Fibroblast of lung (primary cell): ENCODE data around the gene KLF15. TPM values are rescaled to one million over a fixed set of nuclear protein-coding genes. Genes with fewer than 3 reads are reported as not detected.

Experiments used
- DNase-seq, 2 donors: peaks; one replicate each; pipeline versions ENCODE4 v3.0.0 to v3.0.0-alpha.2; 2010; ENCODE audit warnings: low read depth in 2 of 2
- H2AFZ ChIP-seq: 2 replicates; pipeline ENCODE4 v1.5.1; 2012; ENCODE audit warnings: low read length, control low read depth, inconsistent platforms
- H3K27ac ChIP-seq: 2 replicates; pipeline ENCODE4 v1.5.1; 2011; ENCODE audit warnings: low read length, control low read depth; ENCODE audit not compliant: insufficient read depth
- H3K27me3 ChIP-seq: 2 replicates; pipeline ENCODE4 v1.5.1; 2011; ENCODE audit warnings: mild to moderate bottlenecking, low read length; ENCODE audit not compliant: control insufficient read depth, insufficient read depth
- H3K36me3 ChIP-seq: 2 replicates; pipeline ENCODE4 v1.5.1; 2011; ENCODE audit warnings: low read length; ENCODE audit not compliant: control insufficient read depth, insufficient read depth
- H3K4me1 ChIP-seq: 2 replicates; pipeline ENCODE4 v1.5.1; 2011; ENCODE audit warnings: low read length; ENCODE audit not compliant: control insufficient read depth, insufficient read depth; ENCODE audit errors: extremely low read depth
- H3K4me2 ChIP-seq: 2 replicates; pipeline ENCODE4 v1.5.1; 2011; ENCODE audit warnings: low read length, control low read depth; ENCODE audit not compliant: insufficient read depth; ENCODE audit errors: extremely low read depth
- H3K4me3 ChIP-seq, 4 experiments: fragments of 200-600 bp in 1 of 4; sonication (generic) in 1 of 4; replicated peaks in 1 of 4; 2 replicates each; pipeline ENCODE4 v1.5.1; 2011 to 2016; ENCODE audit warnings: low read length in 4 of 4, low read depth in 3 of 4, mild to moderate bottlenecking in 3 of 4, control low read depth in 2 of 4, inconsistent platforms in 1 of 4, mixed read lengths in 1 of 4; ENCODE audit not compliant: insufficient read depth in 1 of 4; ENCODE audit errors: control extremely low read depth in 1 of 4
- H3K79me2 ChIP-seq: 2 replicates; pipeline ENCODE4 v1.5.1; 2012; ENCODE audit warnings: mild to moderate bottlenecking, low read length, inconsistent platforms; ENCODE audit not compliant: control insufficient read depth, insufficient read depth
- H3K9ac ChIP-seq: 2 replicates; pipeline ENCODE4 v1.5.1; 2011; ENCODE audit warnings: mild to moderate bottlenecking, low read length, control low read depth; ENCODE audit not compliant: insufficient read depth
- H3K9me3 ChIP-seq: 2 replicates; pipeline ENCODE4 v1.5.1; 2012; ENCODE audit warnings: low read depth, low read length; ENCODE audit not compliant: control insufficient read depth, insufficient read depth
- H4K20me1 ChIP-seq: 2 replicates; pipeline ENCODE4 v1.5.1; 2011; ENCODE audit warnings: low read length; ENCODE audit not compliant: control insufficient read depth, insufficient read depth; ENCODE audit errors: extremely low read depth
- EZH2 ChIP-seq: IDR thresholded peaks from 2 replicates; pipeline ENCODE4 v1.5.1; 2012; ENCODE audit warnings: low read length, control low read depth, mild to moderate bottlenecking; ENCODE audit errors: missing control alignments
- polyA plus RNA-seq, 2 donors: library from polyadenylated mRNA; depleted of rRNA in 1 of 2; stranded (reverse) in 1 of 2; unstranded in 1 of 2; fragments of >200 nt; gene quantifications; 2 replicates each; pipeline ENCODE4 v1.2.1, GENCODE V29; 2011 to 2012; ENCODE audit warnings: missing spikeins in 1 of 2
- total RNA-seq: library from RNA; depleted of rRNA; stranded (reverse); fragments of >200 nt; gene quantifications from 2 replicates; pipeline ENCODE4 v1.2.1, GENCODE V29; 2014
- TF ChIP-seq, protein P1 (sequence below), 2 donors: IDR thresholded peaks in 1 of 2; conservative IDR thresholded peaks in 1 of 2; 1 replicate in 1 of 2; 2 replicates in 1 of 2; pipeline ENCODE4 v1.5.1; 2011 to 2012; ENCODE audit warnings: low read length in 2 of 2, control low read depth in 1 of 2, inconsistent platforms in 1 of 2, low read depth in 1 of 2, mild to moderate bottlenecking in 1 of 2

KLF15 gene
- total and polyA plus RNA-seq, 2 donors (not counting 1 experiment from before 2014, with no cell fraction given) = 0.15 to 4.1 TPM

DNA sequence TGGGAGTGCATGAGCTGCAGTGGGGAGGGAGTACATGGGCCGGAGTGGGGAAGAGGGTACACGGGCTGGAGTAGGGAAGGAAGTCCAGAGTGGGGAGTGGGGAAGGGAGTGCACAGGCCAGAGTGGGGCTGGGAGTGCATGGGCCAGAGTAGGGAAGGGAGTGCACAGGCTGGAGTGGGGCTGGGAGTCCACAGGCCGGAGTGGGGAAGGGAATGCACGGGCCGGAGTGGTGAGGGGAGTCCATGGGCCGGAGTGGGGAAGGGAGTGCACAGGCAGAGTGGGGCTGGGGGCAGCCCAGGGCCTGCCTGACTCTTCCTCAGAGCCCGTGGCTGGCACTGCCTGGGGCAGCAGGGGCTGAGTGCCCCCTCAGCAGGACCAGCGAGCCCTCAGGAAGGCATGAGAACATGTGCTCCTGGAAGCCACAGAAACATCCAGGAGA, 40.7 kb downstream of the KLF15 start:
- Histone ChIP-seq H3K36me3 (no peaks in the 10 kb centered on the region), H3K27me3 (peaks cover 2% of the 10 kb centered on the region), H3K9me3 (no peaks in the 10 kb centered on the region), H4K20me1 (no peaks in the 10 kb centered on the region), H3K4me3 (no peak overlapping the region), H3K4me2 (no peak overlapping the region), H2AFZ (no peak overlapping the region), H3K9ac (no peak overlapping the region), H3K79me2 (no peaks in the 10 kb centered on the region), H3K27ac (no peak overlapping the region), H3K4me1 (no peaks in the 10 kb centered on the region)
- no peak for DNase-seq
- TF ChIP-seq, protein P1, sequence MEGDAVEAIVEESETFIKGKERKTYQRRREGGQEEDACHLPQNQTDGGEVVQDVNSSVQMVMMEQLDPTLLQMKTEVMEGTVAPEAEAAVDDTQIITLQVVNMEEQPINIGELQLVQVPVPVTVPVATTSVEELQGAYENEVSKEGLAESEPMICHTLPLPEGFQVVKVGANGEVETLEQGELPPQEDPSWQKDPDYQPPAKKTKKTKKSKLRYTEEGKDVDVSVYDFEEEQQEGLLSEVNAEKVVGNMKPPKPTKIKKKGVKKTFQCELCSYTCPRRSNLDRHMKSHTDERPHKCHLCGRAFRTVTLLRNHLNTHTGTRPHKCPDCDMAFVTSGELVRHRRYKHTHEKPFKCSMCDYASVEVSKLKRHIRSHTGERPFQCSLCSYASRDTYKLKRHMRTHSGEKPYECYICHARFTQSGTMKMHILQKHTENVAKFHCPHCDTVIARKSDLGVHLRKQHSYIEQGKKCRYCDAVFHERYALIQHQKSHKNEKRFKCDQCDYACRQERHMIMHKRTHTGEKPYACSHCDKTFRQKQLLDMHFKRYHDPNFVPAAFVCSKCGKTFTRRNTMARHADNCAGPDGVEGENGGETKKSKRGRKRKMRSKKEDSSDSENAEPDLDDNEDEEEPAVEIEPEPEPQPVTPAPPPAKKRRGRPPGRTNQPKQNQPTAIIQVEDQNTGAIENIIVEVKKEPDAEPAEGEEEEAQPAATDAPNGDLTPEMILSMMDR (conservative IDR thresholded peaks at IDR 0.05 in 1 of 2, IDR thresholded peaks at IDR 0.05 in 1 of 2; ENCODE audit: low read depth in 1 of 2, low read length in 2 of 2) = no peak
- TF ChIP-seq EZH2 = no peak

DNA sequence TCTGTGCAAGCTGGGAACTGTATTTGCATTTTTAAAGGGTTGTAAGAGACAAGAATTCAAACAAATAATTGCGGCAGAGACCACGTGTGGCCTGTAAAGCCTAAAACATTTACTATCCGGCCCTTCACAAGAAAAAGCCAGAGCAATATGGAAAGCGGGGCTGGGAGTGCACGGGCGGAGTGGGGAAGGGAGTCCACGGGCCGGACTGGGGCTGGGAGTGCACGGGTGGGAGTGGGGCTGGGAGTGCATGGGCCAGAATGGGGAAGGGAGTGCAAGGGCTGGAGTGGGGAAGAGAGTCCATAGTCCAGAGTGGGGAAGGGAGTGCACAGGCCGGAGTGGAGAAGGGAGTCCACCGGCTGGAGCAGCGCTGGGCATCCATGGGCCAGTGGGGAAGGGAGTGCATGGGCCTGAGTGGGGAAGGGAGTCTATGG, 41.2 kb downstream of the KLF15 start:
- Histone ChIP-seq H3K4me1 (no peaks in the 10 kb centered on the region), H4K20me1 (no peaks in the 10 kb centered on the region), H3K9me3 (no peaks in the 10 kb centered on the region), H3K4me3 (no peak overlapping the region), H3K4me2 (no peak overlapping the region), H3K27ac (no peak overlapping the region), H3K79me2 (no peaks in the 10 kb centered on the region), H3K36me3 (no peaks in the 10 kb centered on the region), H3K27me3 (peaks cover 2% of the 10 kb centered on the region), H2AFZ (no peak overlapping the region), H3K9ac (no peak overlapping the region)
- DNase-seq = no peak
- TF ChIP-seq, protein P1 (conservative IDR thresholded peaks at IDR 0.05 in 1 of 2, IDR thresholded peaks at IDR 0.05 in 1 of 2; ENCODE audit: low read depth in 1 of 2, low read length in 2 of 2) = no peak

DNA sequence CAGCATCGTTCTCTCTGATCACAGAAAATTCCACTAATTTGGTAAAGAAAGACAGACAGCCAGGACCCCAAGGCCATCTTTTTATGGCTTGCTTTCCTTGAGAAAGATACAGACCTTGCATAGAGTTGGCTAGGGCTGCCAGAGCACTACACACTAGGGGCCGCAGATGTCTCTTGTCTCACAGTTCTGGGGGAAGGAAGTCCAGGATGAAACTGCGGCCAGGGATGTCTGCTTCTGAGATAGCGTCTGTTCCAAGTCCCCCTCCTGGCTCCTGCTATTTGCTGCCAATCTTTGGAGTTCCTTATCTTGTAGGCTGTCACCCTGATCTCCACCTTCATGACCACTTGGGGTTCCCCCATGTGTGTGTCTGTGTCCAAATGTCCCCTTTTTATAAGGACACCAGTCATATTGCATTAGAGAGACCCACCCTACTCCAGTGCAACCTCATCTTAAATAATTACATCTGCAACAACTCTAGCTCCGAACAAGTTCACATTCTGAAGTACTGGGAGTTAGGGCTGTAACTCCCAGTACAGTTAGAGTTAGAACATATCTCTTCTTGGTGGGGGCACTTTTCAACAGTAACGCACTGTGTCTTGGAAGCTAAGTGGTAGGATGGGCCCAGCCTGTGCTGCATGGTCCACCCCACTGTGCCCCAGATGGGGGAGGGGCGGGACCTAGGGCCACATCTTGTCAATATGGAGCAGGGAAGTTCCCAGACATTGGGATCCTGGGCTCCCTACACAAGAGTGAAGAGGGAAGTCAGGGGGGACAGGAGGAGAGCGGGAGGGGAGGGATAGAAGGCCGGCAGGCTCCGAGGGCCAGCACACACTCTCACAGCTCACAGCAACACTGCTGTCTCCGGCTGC, 42.2 kb downstream of the KLF15 start:
- Histone ChIP-seq H3K36me3 (no peaks in the 10 kb centered on the region), H3K4me1 (no peaks in the 10 kb centered on the region), H3K27ac (no peak overlapping the region), H3K27me3 (no peaks in the 10 kb centered on the region), H3K4me3 (no peak overlapping the region), H3K79me2 (no peaks in the 10 kb centered on the region), H4K20me1 (no peaks in the 10 kb centered on the region), H3K9ac (no peak overlapping the region), H3K9me3 (no peaks in the 10 kb centered on the region), H2AFZ (no peak overlapping the region), H3K4me2 (no peak overlapping the region)
- DNase-seq = no peak
- TF ChIP-seq EZH2 = no peak
- TF ChIP-seq, protein P1 (conservative IDR thresholded peaks at IDR 0.05 in 1 of 2, IDR thresholded peaks at IDR 0.05 in 1 of 2; ENCODE audit: low read depth in 1 of 2, low read length in 2 of 2) = no peak
